HG02870 (cell line): Measurements from ENCODE around the gene CELF1.

Experiments used
- ATAC-seq: cut with Tn5 transposase; IDR thresholded peaks from one replicate; pipeline ENCODE4 v1.9.1; 2021; ENCODE audit warnings: mild to moderate bottlenecking, moderate library complexity; ENCODE audit not compliant: unreplicated experiment

The CELF1 gene

DNA sequence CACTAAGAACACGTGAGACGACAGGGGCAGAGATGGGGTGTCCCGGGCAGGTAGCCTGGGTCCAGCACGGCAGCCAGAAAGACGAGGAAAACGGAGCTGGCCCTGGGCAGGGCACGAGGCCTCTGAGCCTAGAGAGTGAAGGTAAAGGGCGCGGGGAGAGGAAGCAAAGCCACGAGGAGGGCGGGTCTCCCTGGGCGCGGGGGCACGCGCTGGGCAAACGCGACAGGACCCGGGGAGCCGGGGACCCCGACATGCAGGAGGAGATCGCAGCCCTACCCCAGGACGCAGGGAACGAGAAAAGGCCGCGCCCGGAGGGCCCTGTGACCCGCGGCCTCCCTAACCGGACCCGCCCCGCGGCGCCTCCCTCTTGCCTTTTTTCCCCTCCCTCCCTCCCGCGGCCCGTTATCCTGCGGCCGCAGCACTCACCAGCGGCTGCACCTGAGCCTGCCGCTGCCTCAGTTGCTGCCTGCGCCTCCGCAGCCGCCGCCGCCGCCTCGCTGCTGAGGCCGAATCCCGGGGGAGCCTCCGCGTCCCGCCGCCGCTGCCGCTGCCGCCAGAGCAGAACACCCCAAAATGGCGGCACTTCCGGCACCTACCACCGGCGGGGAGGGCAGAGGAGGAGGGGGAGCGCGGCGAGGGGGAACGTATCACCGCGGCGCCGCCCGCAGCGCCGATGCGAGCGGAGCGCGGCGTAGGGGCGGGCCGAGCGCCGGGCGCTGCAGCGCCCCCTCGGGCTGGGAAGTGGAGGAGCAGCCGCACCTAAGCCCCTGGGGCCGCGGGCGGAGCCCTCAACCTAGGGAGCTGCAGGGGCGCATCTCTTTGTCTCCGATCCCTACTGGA is at the start of gene CELF1:
Gene CELF1 (minus strand): TSS at position 567 of the 840 bp plus-strand sequence. CDS start 53,609 bp downstream, outside the sequence.
- ATAC-seq, result peak; percentile 86

GRCh38 chr11:47599902-47600301 is 47.0 kb upstream of the CELF1 start:
- ATAC-seq, result no peak

- no peak for ATAC-seq
Measured at GRCh38 chr11:47595967-47596366, 43.0 kb upstream of the CELF1 start.

GRCh38 chr11:47595029-47595428 is 42.1 kb upstream of the CELF1 start:
- ATAC-seq, result no peak

GRCh38 chr11:47593934-47594855 is 41.3 kb upstream of the CELF1 start, which contains the start of gene C1QTNF4:
TSS of gene C1QTNF4 (minus strand) at chr11:47594411. CDS start at chr11:47590810, 3,601 bp downstream.
- no peak for ATAC-seq

- no peak for ATAC-seq
Measured at GRCh38 chr11:47593492-47593933, 40.6 kb upstream of the CELF1 start.

DNA sequence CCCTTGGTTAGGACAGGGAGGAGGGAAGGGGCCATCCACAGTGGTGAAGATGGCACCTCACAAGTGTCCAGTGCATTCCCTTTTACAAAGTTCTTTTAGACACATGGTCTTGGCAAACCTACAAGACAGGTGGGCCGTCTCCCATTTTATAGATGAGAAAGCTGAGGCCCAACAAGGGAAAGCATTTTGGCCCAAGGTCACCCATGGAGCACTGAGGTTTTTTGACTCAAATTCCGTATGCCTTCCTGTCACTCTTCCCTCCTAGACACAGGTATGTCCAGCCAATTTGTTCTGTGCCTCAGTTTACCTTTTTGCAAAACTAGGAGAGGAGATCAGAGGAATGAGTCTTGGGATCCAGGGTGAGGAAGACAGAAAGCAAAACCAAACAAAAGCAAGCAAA is 40.0 kb upstream of the CELF1 start:
- ATAC-seq, result no peak

- no peak for ATAC-seq
Measured at GRCh38 chr11:47592251-47592650, 39.3 kb upstream of the CELF1 start.

DNA sequence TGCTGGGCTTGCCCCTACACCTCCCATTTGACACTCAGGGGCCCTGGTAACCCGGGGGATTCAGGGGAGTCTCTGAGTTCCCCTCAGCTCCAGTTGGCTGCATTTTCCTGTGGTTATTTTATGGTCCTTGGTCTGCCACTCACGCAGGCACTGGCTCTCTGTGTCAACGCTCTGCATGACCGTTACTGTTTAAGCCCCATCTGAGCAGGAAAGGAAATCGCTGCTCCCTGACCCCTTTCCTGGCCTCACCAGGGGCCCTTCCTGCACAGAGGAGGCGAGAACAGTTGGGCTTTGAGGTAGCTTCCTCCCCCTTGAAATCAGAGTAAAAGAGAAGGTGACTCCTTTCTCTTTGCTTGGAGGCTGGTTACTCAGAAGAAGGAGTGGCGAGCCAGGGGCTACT is 38.8 kb upstream of the CELF1 start:
- no peak for ATAC-seq

DNA sequence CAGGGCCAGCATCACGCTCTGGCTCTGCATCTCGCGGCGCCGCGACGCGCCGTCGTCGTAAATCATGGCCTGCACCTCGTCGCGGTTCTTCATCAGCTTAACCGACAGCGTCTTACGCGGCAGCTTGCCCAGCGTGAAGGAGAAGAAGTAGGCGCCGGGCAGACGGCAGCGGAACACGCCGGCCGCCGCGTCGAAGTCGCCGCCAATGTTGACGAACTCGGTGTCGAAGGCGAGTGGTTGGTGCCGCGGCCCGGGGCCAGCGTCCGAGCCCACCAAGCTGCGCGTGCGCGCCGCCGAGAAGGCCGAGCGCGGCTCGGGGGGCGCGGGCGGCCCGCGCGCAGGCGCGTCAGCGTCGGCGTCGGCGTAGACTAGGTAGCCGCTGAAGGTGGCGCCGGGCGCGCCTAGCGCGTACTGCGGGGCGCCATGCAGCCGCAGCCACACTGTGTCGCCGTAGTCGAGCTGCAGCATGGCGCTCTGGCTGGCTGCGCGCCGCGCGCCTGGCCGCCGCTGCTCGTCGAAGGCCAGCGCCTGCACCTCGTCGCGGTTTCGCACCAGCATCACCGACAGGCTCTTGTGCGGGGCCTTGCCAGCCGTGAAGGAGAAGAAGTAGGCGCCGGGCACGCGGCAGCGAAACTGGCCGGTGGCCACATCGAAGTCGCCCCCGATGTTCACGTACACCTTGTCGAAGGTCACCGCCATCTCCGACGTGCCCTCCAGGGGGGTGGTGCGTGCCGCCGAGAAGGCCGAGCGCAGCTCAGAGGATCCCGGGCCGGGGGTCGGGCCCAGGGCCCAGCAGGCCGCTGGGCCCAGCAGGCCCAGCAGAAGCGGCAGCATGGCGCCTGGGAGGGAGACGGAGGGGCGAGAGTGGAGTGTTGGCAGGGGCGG is 37.3 kb upstream of the CELF1 start:
- ATAC-seq, result no peak

DNA sequence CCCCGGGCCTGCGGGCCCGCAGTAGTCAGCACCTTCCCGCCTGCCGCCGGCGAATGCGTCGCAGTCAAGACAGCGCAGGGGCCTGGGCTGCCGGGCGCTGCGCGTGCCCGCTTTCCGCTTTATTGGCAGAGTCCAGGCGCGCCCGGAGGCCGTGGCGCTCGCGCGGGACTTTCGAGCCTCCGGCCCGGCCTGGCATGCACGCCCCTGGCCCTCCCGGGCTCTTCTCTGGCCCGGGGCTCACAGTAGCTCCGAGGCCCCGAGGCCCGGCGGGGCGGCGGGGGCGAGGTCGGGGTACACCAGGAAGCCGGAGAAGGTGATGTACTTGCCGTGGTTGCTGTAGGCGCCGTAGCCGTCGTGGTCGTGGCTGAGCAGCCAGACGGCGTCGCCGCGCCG is 36.6 kb upstream of the CELF1 start:
- ATAC-seq, result no peak

DNA sequence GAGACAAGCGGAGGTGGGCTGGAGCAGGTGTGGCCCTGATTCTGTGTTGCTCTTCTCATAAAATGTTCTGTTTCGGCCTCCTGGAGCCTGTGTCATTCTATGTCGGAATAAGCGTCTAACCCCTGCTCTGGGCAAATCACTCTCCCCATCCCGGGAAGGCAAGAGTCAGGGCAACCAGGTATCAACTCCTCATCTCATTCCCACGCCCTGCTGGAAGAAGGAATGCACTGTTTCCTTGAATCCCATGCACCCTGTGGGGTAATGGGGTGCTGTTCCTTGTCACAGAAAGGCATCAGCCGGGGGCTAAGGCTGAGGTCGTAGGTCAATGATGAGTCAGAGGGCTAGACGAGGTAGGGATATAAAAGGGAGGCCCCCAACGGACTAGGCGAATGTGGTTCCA is 36.2 kb upstream of the CELF1 start:
- no peak for ATAC-seq

GRCh38 chr11:47587723-47588326 is 34.9 kb upstream of the CELF1 start:
- ATAC-seq, result no peak

DNA sequence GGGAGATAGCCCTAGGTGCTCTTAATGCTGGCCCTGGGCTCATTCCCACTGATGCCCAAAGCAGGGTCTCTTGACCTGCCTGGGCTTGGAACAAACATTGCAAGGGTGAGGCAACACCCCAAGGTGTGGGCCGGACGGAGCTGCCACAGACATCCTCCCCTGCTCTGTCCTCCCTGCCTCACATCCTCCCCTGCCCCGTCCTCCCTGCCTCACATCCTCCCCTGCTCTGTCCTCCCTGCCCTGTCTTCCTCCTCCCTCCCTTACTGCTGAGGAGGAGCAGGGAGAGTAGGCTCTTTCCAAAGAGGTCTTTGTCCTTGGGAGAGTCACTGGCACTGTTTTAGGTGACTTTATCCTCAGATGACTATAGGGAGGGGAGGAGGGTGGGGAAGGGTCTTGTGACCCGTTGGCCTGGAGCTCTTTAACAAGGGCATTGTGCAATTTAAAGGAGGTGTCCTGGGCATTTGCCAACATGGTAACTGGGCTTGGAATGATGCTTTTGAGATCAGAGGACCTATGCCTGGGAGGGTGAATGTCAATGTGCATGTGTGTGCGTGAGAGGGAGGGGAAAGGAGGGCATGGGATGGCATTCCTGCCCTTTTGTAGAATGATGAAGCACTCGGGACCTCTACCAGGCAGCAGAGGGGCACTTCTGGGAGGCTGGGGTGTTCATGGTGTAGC is 34.2 kb upstream of the CELF1 start:
- no peak for ATAC-seq

DNA sequence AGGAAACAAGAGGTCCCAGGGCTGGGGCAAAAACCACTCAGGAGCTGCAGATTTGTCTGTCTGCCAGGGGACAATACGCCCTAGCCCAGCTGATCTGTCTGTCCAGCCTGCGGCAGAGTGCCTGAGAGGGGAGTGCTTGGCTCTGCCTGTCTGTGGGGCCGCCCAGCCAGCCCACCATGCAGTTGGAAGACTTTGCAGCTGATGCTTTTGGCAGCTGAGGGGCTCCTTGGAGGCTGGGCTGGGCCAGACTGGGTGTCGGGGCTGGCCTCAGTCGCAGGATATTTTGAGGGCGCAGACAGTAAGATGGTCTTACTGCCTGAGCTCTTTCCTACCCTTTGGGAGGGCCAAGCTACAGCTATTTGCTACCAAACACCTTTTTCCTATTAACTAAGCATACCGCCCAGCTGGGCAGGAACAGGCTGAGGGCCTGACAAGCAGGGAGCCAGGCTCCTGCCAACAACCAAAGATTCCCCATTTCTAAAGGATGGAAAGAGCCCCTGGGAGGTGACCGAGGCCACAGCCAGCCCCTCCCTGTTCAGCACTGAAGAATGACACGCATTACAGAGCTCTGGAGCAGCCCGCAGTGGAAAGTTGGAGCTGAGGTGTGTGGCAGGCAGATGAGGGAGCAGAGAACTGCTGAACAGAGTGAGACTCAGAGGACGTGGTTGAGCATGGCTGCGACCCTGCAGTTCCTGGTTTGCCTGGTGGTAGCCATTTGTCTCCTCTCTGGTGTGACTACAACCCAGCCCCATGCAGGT is 33.3 kb upstream of the CELF1 start, which contains the start of gene FAM180B:
Gene FAM180B (plus strand): TSS at position 581 of the 758 bp plus-strand sequence. CDS start 91 bp downstream, at position 672.
- ATAC-seq, result no peak

- ATAC-seq, result no peak
Measured at GRCh38 chr11:47583844-47584243, 30.9 kb upstream of the CELF1 start.

DNA sequence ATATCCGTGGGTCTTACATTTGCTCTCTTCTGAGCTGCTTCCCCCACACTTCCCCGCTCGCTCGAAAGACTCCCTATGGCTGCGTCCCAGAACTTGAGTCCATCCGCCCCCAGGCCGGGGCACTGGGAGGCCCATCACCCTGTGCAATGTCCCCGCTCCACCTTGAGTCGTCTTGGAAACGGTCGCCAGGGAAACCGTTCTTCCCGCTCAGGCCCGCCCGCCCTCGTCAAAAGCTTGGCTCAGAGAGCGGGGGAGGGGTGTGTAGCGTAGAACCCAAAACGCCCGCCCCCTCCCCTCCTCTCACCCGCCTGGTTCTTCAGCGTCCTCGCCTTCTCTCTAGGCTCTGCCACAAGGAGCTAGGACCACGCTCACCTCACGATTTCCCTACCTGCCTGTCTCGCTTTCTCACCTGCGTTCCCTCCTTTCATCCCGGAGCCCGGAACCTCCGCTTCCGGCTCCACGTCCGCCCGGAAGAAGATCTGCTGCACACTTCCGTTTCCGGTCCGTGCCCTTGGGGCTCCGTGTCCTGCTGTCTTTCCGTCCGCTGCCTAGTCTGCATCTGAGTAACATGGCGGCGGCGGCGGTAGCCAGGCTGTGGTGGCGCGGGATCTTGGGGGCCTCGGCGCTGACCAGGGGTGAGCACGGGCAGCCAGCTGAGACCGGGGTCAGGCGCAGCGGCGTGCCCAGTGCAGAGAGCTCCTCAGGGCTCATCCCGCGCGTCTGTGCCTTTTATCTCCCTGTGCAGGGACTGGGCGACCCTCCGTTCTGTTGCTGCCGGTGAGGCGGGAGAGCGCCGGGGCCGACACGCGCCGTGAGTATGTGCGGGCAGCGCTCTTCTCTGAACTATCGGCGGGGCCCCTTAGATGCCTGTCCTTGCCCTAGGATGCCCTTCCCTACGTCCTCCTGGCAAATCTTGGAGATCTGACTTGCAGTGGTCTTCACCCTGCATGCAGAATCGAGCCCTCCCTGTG is 25.9 kb upstream of the CELF1 start, which contains the start of the genes KBTBD4 and NDUFS3:
Gene KBTBD4 (minus strand): TSS at position 447 of the 971 bp plus-strand sequence. CDS start 19 bp downstream, at position 428.
Gene NDUFS3 (plus strand): TSS at position 551 of the 971 bp plus-strand sequence. CDS start 18 bp downstream, at position 569.
- peak; percentile 90 for ATAC-seq
